ENCODE measurements around the gene UGT1A4. TPM values are rescaled to one million over a fixed set of nuclear protein-coding genes. Genes with fewer than 3 reads are reported as not detected.
A peak's percentile ranks its signal among the peaks of the same experiment; 100 is the strongest.
"Not testable (repeated sequence)": the region's sequence is repeated elsewhere in the genome, so short reads cannot be mapped to it uniquely, and the experiment has no call there.

Gene UGT1A4
- total and polyA plus RNA-seq, 4 donors, result not detected

- Histone ChIP-seq H3K27me3 (ENCODE audit: control insufficient read depth, insufficient read depth, low read length) (no peaks in the 10 kb centered on the region), H3K9me3 (ENCODE audit: control insufficient read depth, insufficient read depth, low read length) (no peaks in the 10 kb centered on the region), H3K4me3 (ENCODE audit: low read depth, low read length) (no peak overlapping the region), H3K4me1 (ENCODE audit: control insufficient read depth, insufficient read depth, low read length) (no peaks in the 10 kb centered on the region), H3K36me3 (ENCODE audit: control insufficient read depth, insufficient read depth, low read length) (no peaks in the 10 kb centered on the region), H3K27ac (ENCODE audit: low read depth, low read length) (no peak overlapping the region)
- WGBS (ENCODE audit: insufficient coverage), result 85% methylated on average over 2 of the region's 5 CpGs
- no peak for DNase-seq (ENCODE audit: low read depth in 4 of 6, low spot score in 6 of 6)
These were observed 9.6 kb upstream of the UGT1A4 start for GRCh38 chr2:233708942-233709341.

GRCh38 chr2:233711312-233712008 lies 7.1 kb upstream of the UGT1A4 start:
- Histone ChIP-seq H3K27me3 (ENCODE audit: control insufficient read depth, insufficient read depth, low read length) (no peaks in the 10 kb centered on the region), H3K4me1 (ENCODE audit: control insufficient read depth, insufficient read depth, low read length) (no peaks in the 10 kb centered on the region), H3K27ac (ENCODE audit: low read depth, low read length) (no peak overlapping the region), H3K36me3 (ENCODE audit: control insufficient read depth, insufficient read depth, low read length) (no peaks in the 10 kb centered on the region), H3K9me3 (ENCODE audit: control insufficient read depth, insufficient read depth, low read length) (no peaks in the 10 kb centered on the region), H3K4me3 (ENCODE audit: low read depth, low read length) (no peak overlapping the region)
- peak in 5 of 6 donors; percentile 4 to 80 (median 22) for DNase-seq (ENCODE audit: low read depth in 4 of 6, low spot score in 6 of 6)
- 71% methylated on average over 7 of the region's 11 CpGs for WGBS (ENCODE audit: insufficient coverage)

- no peak within 1 kb of the TSS for H3K4me3 ChIP-seq (ENCODE audit: low read depth, low read length)
- H3K36me3 ChIP-seq (ENCODE audit: control insufficient read depth, insufficient read depth, low read length), result no peaks in the 10 kb centered on the region
- H3K9me3 ChIP-seq (ENCODE audit: control insufficient read depth, insufficient read depth, low read length), result no peaks in the 10 kb centered on the region
- H3K27ac ChIP-seq (ENCODE audit: low read depth, low read length), result no peak within 1 kb of the TSS
- WGBS (ENCODE audit: insufficient coverage), result 85% methylated on average over 10 of the region's 14 CpGs
- no peaks in the 10 kb centered on the region for H3K4me1 ChIP-seq (ENCODE audit: control insufficient read depth, insufficient read depth, low read length)
- H3K27me3 ChIP-seq (ENCODE audit: control insufficient read depth, insufficient read depth, low read length), result no peaks in the 10 kb centered on the region
- no peak for DNase-seq (ENCODE audit: low read depth in 4 of 6, low spot score in 6 of 6)
These were observed 5.8 kb upstream of the UGT1A4 start, which contains the start of gene UGT1A5 for GRCh38 chr2:233712611-233713261. Gene UGT1A5, plus strand, starts transcription at chr2:233712907. Its CDS starts 85 bp downstream, at chr2:233712992.

- no peak overlapping the region for H3K4me3 ChIP-seq (ENCODE audit: low read depth, low read length)
- no peaks in the 10 kb centered on the region for H3K4me1 ChIP-seq (ENCODE audit: control insufficient read depth, insufficient read depth, low read length)
- no peaks in the 10 kb centered on the region for H3K9me3 ChIP-seq (ENCODE audit: control insufficient read depth, insufficient read depth, low read length)
- 100% methylated on average over 2 of the region's 7 CpGs for WGBS (ENCODE audit: insufficient coverage)
- DNase-seq (ENCODE audit: low read depth in 4 of 6, low spot score in 6 of 6), result no peak
- H3K36me3 ChIP-seq (ENCODE audit: control insufficient read depth, insufficient read depth, low read length), result no peaks in the 10 kb centered on the region
- no peaks in the 10 kb centered on the region for H3K27me3 ChIP-seq (ENCODE audit: control insufficient read depth, insufficient read depth, low read length)
- no peak overlapping the region for H3K27ac ChIP-seq (ENCODE audit: low read depth, low read length)
These were observed 5.3 kb upstream of the UGT1A4 start for GRCh38 chr2:233713262-233713615.

- no peaks in the 10 kb centered on the region for H3K9me3 ChIP-seq (ENCODE audit: control insufficient read depth, insufficient read depth, low read length)
- H3K27ac ChIP-seq (ENCODE audit: low read depth, low read length), result no peak overlapping the region
- no peak overlapping the region for H3K4me3 ChIP-seq (ENCODE audit: low read depth, low read length)
- no peaks in the 10 kb centered on the region for H3K36me3 ChIP-seq (ENCODE audit: control insufficient read depth, insufficient read depth, low read length)
- H3K4me1 ChIP-seq (ENCODE audit: control insufficient read depth, insufficient read depth, low read length), result no peaks in the 10 kb centered on the region
- no peak for DNase-seq (ENCODE audit: low read depth in 4 of 6, low spot score in 6 of 6)
- WGBS (ENCODE audit: insufficient coverage), result 94% methylated on average over 2 of the region's 2 CpGs
- H3K27me3 ChIP-seq (ENCODE audit: control insufficient read depth, insufficient read depth, low read length), result no peaks in the 10 kb centered on the region
These were observed 4.4 kb upstream of the UGT1A4 start for GRCh38 chr2:233714121-233714520.

- no peak for DNase-seq (ENCODE audit: low read depth in 4 of 6, low spot score in 6 of 6)
- H3K4me1 ChIP-seq (ENCODE audit: control insufficient read depth, insufficient read depth, low read length), result no peaks in the 10 kb centered on the region
- H3K27me3 ChIP-seq (ENCODE audit: control insufficient read depth, insufficient read depth, low read length), result no peaks in the 10 kb centered on the region
- H3K9me3 ChIP-seq (ENCODE audit: control insufficient read depth, insufficient read depth, low read length), result no peaks in the 10 kb centered on the region
- WGBS (ENCODE audit: insufficient coverage), result 72% methylated on average over 8 of the region's 8 CpGs
- no peak within 1 kb of the TSS for H3K27ac ChIP-seq (ENCODE audit: low read depth, low read length)
- no peaks in the 10 kb centered on the region for H3K36me3 ChIP-seq (ENCODE audit: control insufficient read depth, insufficient read depth, low read length)
- no peak within 1 kb of the TSS for H3K4me3 ChIP-seq (ENCODE audit: low read depth, low read length)
These were observed 10.3 kb downstream of the UGT1A4 start, which contains the start of gene UGT1A3 for GRCh38 chr2:233728723-233729301. Gene UGT1A3, plus strand, starts transcription at chr2:233729042. Its CDS starts 85 bp downstream, at chr2:233729127.

GRCh38 chr2:233736868-233737653 lies 18.5 kb downstream of the UGT1A4 start:
- not testable (repeated sequence) for DNase-seq (ENCODE audit: low read depth in 4 of 6, low spot score in 6 of 6)

GRCh38 chr2:233740870-233741269 lies 22.3 kb downstream of the UGT1A4 start:
- no peak overlapping the region for H3K4me3 ChIP-seq (ENCODE audit: low read depth, low read length)
- no peaks in the 10 kb centered on the region for H3K9me3 ChIP-seq (ENCODE audit: control insufficient read depth, insufficient read depth, low read length)
- H3K36me3 ChIP-seq (ENCODE audit: control insufficient read depth, insufficient read depth, low read length), result no peaks in the 10 kb centered on the region
- no peaks in the 10 kb centered on the region for H3K4me1 ChIP-seq (ENCODE audit: control insufficient read depth, insufficient read depth, low read length)
- H3K27me3 ChIP-seq (ENCODE audit: control insufficient read depth, insufficient read depth, low read length), result no peaks in the 10 kb centered on the region
- WGBS (ENCODE audit: insufficient coverage), result 83% methylated on average over 1 of the region's 2 CpGs
- no peak overlapping the region for H3K27ac ChIP-seq (ENCODE audit: low read depth, low read length)
- no peak for DNase-seq (ENCODE audit: low read depth in 4 of 6, low spot score in 6 of 6)

More at GRCh38 chr2:233736868-233737653, 18.5 kb downstream of the UGT1A4 start:
- 90% methylated on average over 14 of the region's 14 CpGs for whole genome bisulfite sequencing (ENCODE audit: insufficient coverage)
- not testable (repeated sequence) for H3K9me3 ChIP-seq (ENCODE audit: control insufficient read depth, insufficient read depth, low read length); H3K27me3 ChIP-seq (ENCODE audit: control insufficient read depth, insufficient read depth, low read length); H3K27ac ChIP-seq (ENCODE audit: low read depth, low read length); H3K36me3 ChIP-seq (ENCODE audit: control insufficient read depth, insufficient read depth, low read length); H3K4me1 ChIP-seq (ENCODE audit: control insufficient read depth, insufficient read depth, low read length); H3K4me3 ChIP-seq (ENCODE audit: low read depth, low read length)

- Histone ChIP-seq H3K36me3 (ENCODE audit: control insufficient read depth, insufficient read depth, low read length) (no peaks in the 10 kb centered on the region), H3K27me3 (ENCODE audit: control insufficient read depth, insufficient read depth, low read length) (no peaks in the 10 kb centered on the region), H3K9me3 (ENCODE audit: control insufficient read depth, insufficient read depth, low read length) (no peaks in the 10 kb centered on the region), H3K4me1 (ENCODE audit: control insufficient read depth, insufficient read depth, low read length) (no peaks in the 10 kb centered on the region), H3K27ac (ENCODE audit: low read depth, low read length) (no peak overlapping the region), H3K4me3 (ENCODE audit: low read depth, low read length) (no peak overlapping the region)
- DNase-seq (ENCODE audit: low read depth in 4 of 6, low spot score in 6 of 6), result no peak
- 95% methylated on average over 39 of the region's 46 CpGs for WGBS (ENCODE audit: insufficient coverage)
These were observed 25.1 kb downstream of the UGT1A4 start for GRCh38 chr2:233743464-233744259.

Data from spinal cord (tissue), 10 donors.